Measurements from ENCODE around the gene CISH.

CISH gene

GRCh38 chr3:50592568-50592967 lies 19.0 kb downstream of the CISH start:
- no peak for DNase-seq

DNA sequence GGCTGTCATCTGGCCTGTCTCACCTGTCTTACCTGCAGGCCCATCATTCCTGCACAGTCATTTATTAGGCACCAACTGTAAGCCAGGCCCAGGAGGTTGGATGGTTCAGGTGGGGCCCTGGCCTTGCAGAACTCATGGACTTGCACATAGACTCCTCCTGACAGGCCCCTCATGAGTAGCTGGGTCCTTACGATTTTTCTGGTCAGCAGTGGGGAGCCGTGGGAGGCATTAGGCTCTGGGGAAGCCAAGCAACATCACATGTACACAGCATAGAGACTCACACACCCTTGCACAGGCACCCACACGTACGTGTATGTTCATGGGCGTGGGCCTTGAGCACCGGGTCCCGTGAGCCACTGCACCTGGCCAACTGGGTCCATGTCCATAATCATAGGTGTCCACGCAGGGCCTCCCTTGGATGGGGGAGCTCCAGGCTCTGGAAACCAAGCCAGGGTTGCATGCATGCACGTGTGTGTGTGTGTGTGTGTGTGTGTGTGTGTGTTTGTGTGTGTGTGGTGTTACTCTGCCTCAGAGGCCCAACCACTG lies 20.3 kb downstream of the CISH start:
- DNase-seq, result no peak

- no peak for DNase-seq
These were observed 22.7 kb downstream of the CISH start for GRCh38 chr3:50588759-50589433.

- no peak for DNase-seq
These were observed 23.5 kb downstream of the CISH start for GRCh38 chr3:50587806-50588758.

DNA sequence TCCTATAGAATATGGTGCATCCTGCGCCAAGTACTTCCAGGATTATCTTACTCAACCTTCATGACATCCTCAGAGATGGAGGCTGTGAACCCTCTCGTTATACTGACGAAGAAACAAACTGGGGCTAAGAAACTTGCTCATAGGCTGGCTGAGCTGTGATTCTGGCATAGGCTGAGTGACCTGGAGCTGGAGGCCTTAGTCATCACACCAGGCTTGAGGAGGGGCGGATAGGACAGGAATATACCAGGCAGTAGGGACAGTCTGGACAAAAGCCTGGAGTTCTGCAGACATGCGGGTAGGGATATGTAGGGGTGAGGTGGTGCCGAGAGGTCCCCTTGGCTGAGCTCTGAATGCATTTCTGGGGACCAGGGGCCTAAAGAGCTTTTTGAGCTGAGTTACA lies 24.2 kb downstream of the CISH start:
- no peak for DNase-seq

GRCh38 chr3:50586763-50587070 lies 24.9 kb downstream of the CISH start:
- no peak for DNase-seq

DNA sequence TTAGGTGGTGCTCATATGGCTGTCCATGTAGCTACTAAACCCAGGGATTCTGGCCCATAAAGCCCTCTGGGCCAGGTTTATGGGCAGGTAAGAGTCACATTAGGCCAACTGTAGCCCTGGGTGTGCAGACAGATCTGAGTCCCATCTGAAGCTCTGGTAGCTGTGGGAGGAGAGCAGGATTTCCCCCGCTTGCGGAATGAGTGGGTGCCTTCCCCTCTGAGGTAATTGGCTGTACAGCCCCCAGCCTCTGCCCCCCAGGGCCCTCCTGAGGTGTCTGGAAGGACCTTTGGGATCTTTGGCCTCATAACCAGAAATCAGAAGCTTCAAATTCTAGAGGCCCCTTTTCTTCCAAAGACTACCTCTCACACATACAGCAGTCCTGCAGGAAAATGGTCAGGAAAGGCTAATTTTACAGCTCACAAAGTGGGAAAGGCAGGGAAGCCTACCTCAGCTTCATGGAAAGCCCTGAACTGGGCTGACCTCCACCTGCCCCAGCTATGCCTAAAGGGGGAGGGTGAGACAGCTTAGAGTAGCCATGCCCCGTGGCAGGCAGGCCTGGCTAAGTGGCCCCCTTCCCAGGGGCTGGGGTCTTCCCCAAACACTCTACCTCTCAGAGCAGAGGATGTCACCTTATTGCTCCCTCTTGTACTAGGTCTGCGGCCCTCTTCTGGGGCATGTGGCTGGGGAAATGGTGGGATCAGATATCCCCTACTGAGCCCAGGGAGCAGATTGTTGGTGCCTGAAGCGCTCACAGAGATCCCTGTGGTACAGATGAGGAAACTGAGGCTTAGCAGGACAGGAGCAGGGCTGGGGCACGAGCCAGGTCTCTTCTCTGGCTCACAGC lies 25.4 kb downstream of the CISH start:
- DNase-seq, result no peak

DNA sequence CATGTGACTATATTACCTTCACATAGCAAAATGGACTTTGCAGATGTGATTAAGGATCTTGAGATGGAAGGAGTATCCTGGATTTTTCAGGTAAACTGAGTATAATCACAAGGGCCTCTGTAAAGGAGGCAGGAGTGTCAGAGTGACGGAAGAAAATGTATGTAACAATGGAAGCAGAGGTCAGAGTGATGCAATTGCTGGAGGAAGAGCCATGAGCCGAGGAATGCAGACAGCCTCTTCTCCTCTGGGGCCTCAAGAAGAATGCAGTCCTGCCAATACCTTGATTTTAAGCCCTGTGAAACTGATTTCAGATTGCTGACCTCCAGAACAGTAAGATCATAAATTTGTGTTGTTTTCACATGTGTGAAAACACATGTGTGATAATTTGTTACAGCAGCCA lies 27.2 kb downstream of the CISH start:
- DNase-seq, result no peak

GRCh38 chr3:50583897-50584296 lies 27.7 kb downstream of the CISH start:
- peak; percentile 24 for DNase-seq

- no peak for DNase-seq
These were observed 29.5 kb downstream of the CISH start for GRCh38 chr3:50582083-50582482.

DNA sequence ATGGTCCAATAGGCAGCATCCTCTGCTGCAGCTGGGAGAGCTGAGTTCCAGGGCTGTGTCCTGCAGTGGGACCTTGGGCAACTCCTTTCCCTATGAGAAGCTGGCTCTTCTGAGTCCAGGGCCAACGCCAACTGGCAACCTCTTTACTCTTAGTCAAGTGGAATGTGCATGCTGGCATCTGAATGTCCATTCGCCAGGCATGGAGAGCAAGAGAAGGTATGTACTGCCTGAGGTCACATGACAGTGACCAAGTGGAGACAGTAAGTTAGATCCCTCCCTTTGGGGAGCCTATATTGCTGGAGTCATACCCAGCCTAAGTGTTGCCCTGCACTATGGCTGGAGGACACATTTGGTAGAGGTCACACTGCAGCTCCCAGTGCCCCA lies 30.1 kb downstream of the CISH start:
- no peak for DNase-seq

- no peak for DNase-seq
These were observed 30.7 kb downstream of the CISH start for GRCh38 chr3:50580683-50581458.

GRCh38 chr3:50577348-50577747 lies 34.2 kb downstream of the CISH start:
- DNase-seq, result no peak

DNA sequence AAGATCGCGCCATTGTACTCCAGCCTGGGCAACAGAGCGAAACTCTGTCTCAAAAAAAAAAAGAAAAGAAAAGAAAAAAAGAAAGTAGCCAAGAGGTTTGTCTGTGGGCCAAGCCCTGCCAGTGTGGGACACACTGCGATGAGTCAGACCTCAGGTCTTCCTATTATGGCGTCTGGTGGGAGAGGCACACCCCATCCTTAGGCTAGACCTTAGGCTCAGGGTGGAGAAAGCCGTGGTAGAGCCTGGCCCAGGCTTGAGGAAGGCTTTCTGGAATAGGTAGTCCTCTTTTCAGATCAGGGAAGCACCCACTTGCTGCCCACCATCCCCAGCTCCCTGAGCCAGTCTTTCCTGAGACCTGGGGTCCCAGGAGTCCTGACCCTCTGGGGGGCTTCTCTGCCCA lies 36.2 kb downstream of the CISH start:
- no peak for DNase-seq

DNA sequence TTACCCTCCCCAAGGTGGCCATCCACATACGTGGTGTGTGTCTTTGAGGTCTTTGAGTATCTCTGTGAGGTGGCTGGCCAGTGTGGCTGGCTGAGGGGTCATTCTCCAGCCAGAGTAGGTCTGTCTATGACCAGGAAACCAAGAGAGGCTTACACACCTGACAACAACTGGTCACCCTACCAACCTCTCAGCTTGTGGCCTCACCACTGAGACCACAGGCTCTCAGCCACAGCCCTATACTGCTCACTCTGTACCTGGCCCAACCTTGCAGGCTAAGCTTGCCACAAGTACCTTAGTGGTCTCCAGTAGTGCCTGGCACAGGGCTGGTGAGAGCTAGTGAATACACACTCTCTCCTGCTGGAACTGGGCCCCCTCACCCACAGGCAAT lies 37.1 kb downstream of the CISH start:
- DNase-seq, result no peak

- no peak for DNase-seq
These were observed 37.8 kb downstream of the CISH start for GRCh38 chr3:50573566-50574443.

- no peak for DNase-seq
These were observed 38.7 kb downstream of the CISH start for GRCh38 chr3:50572801-50573371.

- peak; percentile 4 for DNase-seq
These were observed 39.4 kb downstream of the CISH start for GRCh38 chr3:50572158-50572557.

DNA sequence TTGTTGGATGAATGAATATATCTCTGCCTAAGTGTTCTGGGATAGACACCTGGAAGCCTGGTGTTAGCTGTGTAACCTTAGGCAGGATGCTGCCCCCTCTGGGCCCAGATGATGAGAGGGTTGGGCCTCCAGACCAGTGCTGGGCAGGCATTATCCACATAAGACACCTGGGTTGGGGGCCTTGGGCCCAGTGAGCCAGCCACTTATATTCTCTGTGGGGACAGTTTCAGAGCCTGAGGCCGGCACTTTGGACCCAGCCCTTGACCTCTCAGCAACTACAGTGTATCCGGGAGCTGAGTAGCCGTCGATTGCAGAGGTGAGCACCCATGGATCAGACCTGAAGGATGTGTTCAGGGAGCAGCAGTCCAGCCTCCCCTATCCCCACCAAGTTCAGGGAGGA lies 40.1 kb downstream of the CISH start:
- no peak for DNase-seq

GRCh38 chr3:50570508-50571279 lies 40.9 kb downstream of the CISH start:
- no peak for DNase-seq

Measured in NCI-H2029 treated with DMSO at 0.1 percent for 48 hours (cell line).